Thyroid gland (tissue), 4 donors: ENCODE measurements around the gene PROC.

ENCODE experiments used
- CTCF ChIP-seq, 6 experiments: fragments of 200-600 bp in 3 of 6; fragments of 450-650 bp in 3 of 6; sonication (generic) in 3 of 6; IDR thresholded peaks; one replicate each; pipeline ENCODE4 v1.5.1; 2016 to 2019; ENCODE audit warnings: antibody characterized with exemption in 6 of 6, mild to moderate bottlenecking in 2 of 6, inconsistent platforms in 1 of 6, moderate library complexity in 1 of 6
- POLR2A ChIP-seq, 2 donors: fragments of 450-650 bp; IDR thresholded peaks; one replicate each; pipeline ENCODE4 v1.6.1; 2017; ENCODE audit warnings: antibody characterized with exemption in 2 of 2, mild to moderate bottlenecking in 2 of 2, moderate library complexity in 1 of 2

- TF ChIP-seq CTCF (IDR thresholded peaks at IDR 0.05) (no peak), POLR2A (IDR thresholded peaks at IDR 0.05) (no peak)
Measured at GRCh38 chr2:127408807-127409099, 9.5 kb upstream of the PROC start.
